ENCODE results near the gene PPP1R11.

DNA sequence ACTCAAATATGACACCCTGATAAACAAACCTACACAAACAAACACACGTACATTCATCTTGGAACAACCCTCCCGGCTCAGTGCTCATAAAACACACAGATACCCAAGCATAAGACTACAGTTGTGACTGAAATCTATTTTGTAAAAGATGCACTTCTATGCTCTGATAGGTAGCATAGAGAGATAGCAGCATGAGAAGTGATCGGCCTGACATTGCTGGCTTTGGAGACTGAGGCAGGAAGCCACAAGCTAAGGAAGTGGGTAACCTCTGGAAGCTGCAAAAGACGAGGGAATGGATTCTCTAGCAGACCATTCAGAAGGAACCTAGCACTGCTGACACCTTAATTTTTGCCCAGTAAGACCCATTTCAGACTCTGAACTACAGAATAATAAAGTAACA, 10.2 kb downstream of the PPP1R11 start:
- TF ChIP-seq, protein P1, sequence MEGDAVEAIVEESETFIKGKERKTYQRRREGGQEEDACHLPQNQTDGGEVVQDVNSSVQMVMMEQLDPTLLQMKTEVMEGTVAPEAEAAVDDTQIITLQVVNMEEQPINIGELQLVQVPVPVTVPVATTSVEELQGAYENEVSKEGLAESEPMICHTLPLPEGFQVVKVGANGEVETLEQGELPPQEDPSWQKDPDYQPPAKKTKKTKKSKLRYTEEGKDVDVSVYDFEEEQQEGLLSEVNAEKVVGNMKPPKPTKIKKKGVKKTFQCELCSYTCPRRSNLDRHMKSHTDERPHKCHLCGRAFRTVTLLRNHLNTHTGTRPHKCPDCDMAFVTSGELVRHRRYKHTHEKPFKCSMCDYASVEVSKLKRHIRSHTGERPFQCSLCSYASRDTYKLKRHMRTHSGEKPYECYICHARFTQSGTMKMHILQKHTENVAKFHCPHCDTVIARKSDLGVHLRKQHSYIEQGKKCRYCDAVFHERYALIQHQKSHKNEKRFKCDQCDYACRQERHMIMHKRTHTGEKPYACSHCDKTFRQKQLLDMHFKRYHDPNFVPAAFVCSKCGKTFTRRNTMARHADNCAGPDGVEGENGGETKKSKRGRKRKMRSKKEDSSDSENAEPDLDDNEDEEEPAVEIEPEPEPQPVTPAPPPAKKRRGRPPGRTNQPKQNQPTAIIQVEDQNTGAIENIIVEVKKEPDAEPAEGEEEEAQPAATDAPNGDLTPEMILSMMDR (conservative IDR thresholded peaks at IDR 0.05 in 1 of 2, IDR thresholded peaks at IDR 0.05 in 1 of 2; ENCODE audit: extremely low read depth in 1 of 2, insufficient read depth in 1 of 2, low read depth in 1 of 2, low read length in 2 of 2): no peak
- TF ChIP-seq EZH2 (IDR thresholded peaks at IDR 0.05; ENCODE audit: borderline replicate concordance, low read length): no peak

Data from mammary epithelial cell (primary cell).